Left ventricle myocardium inferior (tissue), 1 donor: ENCODE data around the gene CD247. TPM values are rescaled to one million over a fixed set of nuclear protein-coding genes. Genes with fewer than 3 reads are reported as not detected.

Source experiments
- DNase-seq: peaks from one replicate; pipeline ENCODE4 v3.0.0-alpha.2; 2020
- H3K27ac ChIP-seq: fragments of 200-600 bp; replicated peaks from 2 replicates; pipeline ENCODE4 v1.8.0; 2021
- H3K27me3 ChIP-seq: fragments of 200-600 bp; 2 replicates; pipeline ENCODE4 v1.8.0; 2021; ENCODE audit warnings: low read depth
- H3K36me3 ChIP-seq: fragments of 200-600 bp; 2 replicates; pipeline ENCODE4 v1.8.0; 2021
- H3K4me1 ChIP-seq: fragments of 200-600 bp; 2 replicates; pipeline ENCODE4 v1.8.0; 2021
- H3K4me3 ChIP-seq: fragments of 200-600 bp; 2 replicates; pipeline ENCODE4 v1.8.0; 2021; ENCODE audit warnings: mild to moderate bottlenecking, moderate library complexity
- H3K9me3 ChIP-seq: fragments of 200-600 bp; replicated peaks from 2 replicates; pipeline ENCODE4 v1.8.0; 2021
- CTCF ChIP-seq: fragments of 200-600 bp; IDR thresholded peaks from 2 replicates; pipeline ENCODE4 v1.8.0; 2021; ENCODE audit warnings: antibody characterized with exemption, mild to moderate bottlenecking, borderline replicate concordance
- intact Hi-C: fragments of 100-400 bp; cut with micrococcal nuclease; formaldehyde crosslinking; loops from one replicate; pipeline ENCODE4 v1.11.0; 2022
- total RNA-seq: library from RNA; stranded (reverse); fragmentation: NEBNext Ultra II Directional; extraction: Animal tissue kit (Norgen Biotek cat#: 25700); gene quantifications from one replicate; pipeline ENCODE4 v1.2.1, GENCODE V29; 2021
- donor health status: DM: no; HTN: yes; CAD: no; lungs with severe emphysema.

Gene CD247
- total RNA-seq, 1 donor from 2014 or later: 0.82 TPM

- Histone ChIP-seq H3K27me3 (peaks cover 26% of the 10 kb centered on the region), H3K27ac (no peak overlapping the region), H3K36me3 (no peaks in the 10 kb centered on the region), H3K9me3 (no peaks in the 10 kb centered on the region), H3K4me1 (peaks cover 12% of the 10 kb centered on the region), H3K4me3 (no peak overlapping the region)
- no peak for TF ChIP-seq CTCF
- intact Hi-C loops: loop anchor here (5.0 kb wide), 1 partner anchor 376 kb away; no protein-coding TSS in a partner anchor
- no peak for DNase-seq
These were observed 74.6 kb downstream of the CD247 start for GRCh38 chr1:167443757-167444156.

- no peak overlapping the region for H3K27ac ChIP-seq
- no peak for TF ChIP-seq CTCF
- H3K27me3 ChIP-seq: peaks cover 33% of the 10 kb centered on the region
- intact Hi-C loops: loop anchor here (5.0 kb wide), 1 partner anchor 376 kb away; no protein-coding TSS in a partner anchor
- no peaks in the 10 kb centered on the region for H3K36me3 ChIP-seq
- no peak overlapping the region for H3K4me3 ChIP-seq
- DNase-seq: no peak
- no peaks in the 10 kb centered on the region for H3K9me3 ChIP-seq
- H3K4me1 ChIP-seq: peaks cover 12% of the 10 kb centered on the region
These were observed 75.3 kb downstream of the CD247 start for GRCh38 chr1:167442854-167443565.

- TF ChIP-seq CTCF: peak; percentile 91
- no peak overlapping the region for H3K4me3 ChIP-seq
- H3K9me3 ChIP-seq: no peaks in the 10 kb centered on the region
- no peak overlapping the region for H3K27ac ChIP-seq
- no peaks in the 10 kb centered on the region for H3K36me3 ChIP-seq
- intact Hi-C loops: loop anchor here (5.0 kb wide), 1 partner anchor 375 kb away; no protein-coding TSS in a partner anchor
- peaks cover 36% of the 10 kb centered on the region for H3K27me3 ChIP-seq
- DNase-seq: peak; percentile 85
- peaks cover 12% of the 10 kb centered on the region for H3K4me1 ChIP-seq
These were observed 76.0 kb downstream of the CD247 start for GRCh38 chr1:167442142-167442848.

DNA sequence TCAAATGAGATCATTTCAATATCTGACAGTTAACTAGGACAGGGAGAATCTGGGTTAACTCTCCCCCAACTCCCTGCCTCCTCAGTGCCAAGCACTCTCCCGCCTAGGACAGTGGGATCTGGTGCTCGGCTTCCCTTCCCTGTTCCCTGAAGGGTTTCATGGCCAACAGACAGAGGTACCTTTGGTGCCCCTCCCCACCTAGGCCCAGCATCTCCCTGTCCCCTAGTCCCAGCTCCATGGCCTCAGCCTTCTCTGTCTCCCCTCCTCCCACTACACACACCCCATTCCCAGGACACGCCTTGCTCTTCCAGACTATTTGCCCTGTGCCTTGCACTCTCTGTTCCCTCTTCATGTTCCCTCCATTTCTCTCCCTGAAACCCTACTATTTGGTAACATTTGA is 77.1 kb downstream of the CD247 start:
- intact Hi-C loops: loop anchor here (5.0 kb wide), 1 partner anchor 374 kb away; no protein-coding TSS in a partner anchor
- H3K4me1 ChIP-seq: peaks cover 12% of the 10 kb centered on the region
- DNase-seq: no peak
- H3K27me3 ChIP-seq: peaks cover 35% of the 10 kb centered on the region
- TF ChIP-seq CTCF: no peak
- no peak overlapping the region for H3K27ac ChIP-seq
- no peaks in the 10 kb centered on the region for H3K36me3 ChIP-seq
- no peaks in the 10 kb centered on the region for H3K9me3 ChIP-seq
- no peak overlapping the region for H3K4me3 ChIP-seq

DNA sequence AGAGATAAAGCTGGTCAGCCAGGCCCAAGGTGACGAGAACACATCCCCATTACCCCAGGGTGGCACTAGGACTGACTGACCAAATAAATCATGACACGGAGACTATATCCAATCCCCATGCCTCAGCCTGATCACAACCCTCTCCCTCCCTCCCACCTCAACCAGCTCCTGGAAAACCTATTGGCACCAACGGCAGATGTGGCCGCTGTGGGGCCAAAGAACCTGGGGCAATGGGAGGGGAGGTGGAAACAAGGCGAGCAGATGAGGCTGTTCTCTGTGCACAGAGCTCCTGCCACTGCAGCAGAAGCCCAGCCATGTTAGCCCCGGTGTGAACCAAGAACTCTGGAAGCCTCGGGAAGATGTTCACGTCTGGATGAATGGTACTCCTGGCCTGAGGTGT is 77.6 kb downstream of the CD247 start:
- no peak for TF ChIP-seq CTCF
- H3K4me1 ChIP-seq: peaks cover 12% of the 10 kb centered on the region
- no peaks in the 10 kb centered on the region for H3K9me3 ChIP-seq
- no peaks in the 10 kb centered on the region for H3K36me3 ChIP-seq
- H3K27ac ChIP-seq: no peak overlapping the region
- H3K27me3 ChIP-seq: peaks cover 31% of the 10 kb centered on the region
- no peak overlapping the region for H3K4me3 ChIP-seq
- DNase-seq: no peak
- intact Hi-C loops: loop anchor here (5.0 kb wide), 1 partner anchor 373 kb away; no protein-coding TSS in a partner anchor
